Measurements from ENCODE around the gene GRAP2. TPM values are rescaled to one million over a fixed set of nuclear protein-coding genes. Genes with fewer than 3 reads are reported as not detected.

Gene GRAP2
- total RNA-seq, 1 donor from 2014 or later: 10.1 TPM

DNA sequence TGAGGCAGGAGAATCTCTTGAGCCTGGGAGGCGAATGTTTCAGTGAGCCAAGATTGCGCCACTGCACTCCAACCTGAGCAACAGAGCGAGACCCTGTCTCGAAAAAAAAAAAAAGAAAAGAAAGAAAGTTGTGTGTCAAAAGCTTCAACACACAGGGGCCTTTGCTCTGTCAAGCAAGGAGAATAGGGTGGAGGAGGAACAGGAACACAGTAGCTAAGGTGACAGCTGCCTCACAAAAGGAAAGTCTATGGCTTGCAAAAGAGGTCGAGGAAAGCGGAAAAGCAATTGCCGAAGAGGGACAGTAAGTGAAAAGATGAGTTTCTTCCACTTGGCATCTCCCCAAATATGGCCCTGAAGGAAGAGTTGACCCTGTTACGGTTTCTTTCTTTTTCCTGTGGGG is 32.9 kb downstream of the GRAP2 start:
- TF ChIP-seq, protein P1, sequence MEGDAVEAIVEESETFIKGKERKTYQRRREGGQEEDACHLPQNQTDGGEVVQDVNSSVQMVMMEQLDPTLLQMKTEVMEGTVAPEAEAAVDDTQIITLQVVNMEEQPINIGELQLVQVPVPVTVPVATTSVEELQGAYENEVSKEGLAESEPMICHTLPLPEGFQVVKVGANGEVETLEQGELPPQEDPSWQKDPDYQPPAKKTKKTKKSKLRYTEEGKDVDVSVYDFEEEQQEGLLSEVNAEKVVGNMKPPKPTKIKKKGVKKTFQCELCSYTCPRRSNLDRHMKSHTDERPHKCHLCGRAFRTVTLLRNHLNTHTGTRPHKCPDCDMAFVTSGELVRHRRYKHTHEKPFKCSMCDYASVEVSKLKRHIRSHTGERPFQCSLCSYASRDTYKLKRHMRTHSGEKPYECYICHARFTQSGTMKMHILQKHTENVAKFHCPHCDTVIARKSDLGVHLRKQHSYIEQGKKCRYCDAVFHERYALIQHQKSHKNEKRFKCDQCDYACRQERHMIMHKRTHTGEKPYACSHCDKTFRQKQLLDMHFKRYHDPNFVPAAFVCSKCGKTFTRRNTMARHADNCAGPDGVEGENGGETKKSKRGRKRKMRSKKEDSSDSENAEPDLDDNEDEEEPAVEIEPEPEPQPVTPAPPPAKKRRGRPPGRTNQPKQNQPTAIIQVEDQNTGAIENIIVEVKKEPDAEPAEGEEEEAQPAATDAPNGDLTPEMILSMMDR (IDR thresholded peaks at IDR 0.05): no peak
- intact Hi-C loops (cut with DNase I): no loop called here
- H3K27ac ChIP-seq: no peak overlapping the region
- no peak for DNase-seq
- no peaks in the 10 kb centered on the region for H3K9me3 ChIP-seq
- no peak for ATAC-seq
- H3K4me1 ChIP-seq: no peaks in the 10 kb centered on the region
- no peaks in the 10 kb centered on the region for H3K36me3 ChIP-seq
- H3K4me3 ChIP-seq: no peak overlapping the region
- peaks cover 56% of the 10 kb centered on the region for H3K27me3 ChIP-seq

GRCh38 chr22:39935116-39935515 is 34.2 kb downstream of the GRAP2 start:
- H3K9me3 ChIP-seq: no peaks in the 10 kb centered on the region
- no peaks in the 10 kb centered on the region for H3K4me1 ChIP-seq
- intact Hi-C loops (cut with DNase I): no loop called here
- DNase-seq (no peak), ATAC-seq (no peak)
- TF ChIP-seq, protein P1 (IDR thresholded peaks at IDR 0.05): no peak
- H3K4me3 ChIP-seq: no peak overlapping the region
- H3K27ac ChIP-seq: no peak overlapping the region
- H3K36me3 ChIP-seq: no peaks in the 10 kb centered on the region
- H3K27me3 ChIP-seq: peaks cover 54% of the 10 kb centered on the region

DNA sequence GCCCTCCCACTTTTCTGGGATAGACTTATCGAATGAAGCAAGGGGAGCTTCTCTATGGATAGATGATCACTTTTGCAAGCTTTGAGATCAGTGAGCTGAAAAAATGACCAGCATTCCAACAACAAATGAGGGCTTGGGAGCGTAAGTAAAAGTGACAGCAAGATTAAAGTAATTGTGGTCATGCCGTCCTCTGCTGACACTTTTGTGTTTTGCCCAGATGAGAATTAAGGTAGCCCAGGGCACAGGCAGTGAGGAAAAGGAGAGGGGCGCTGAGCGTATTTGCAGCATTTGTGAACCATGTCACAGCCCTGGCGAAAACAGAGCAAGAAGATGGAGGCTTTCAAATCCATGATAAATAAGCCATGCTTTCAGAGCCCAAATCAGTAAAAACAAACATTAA is 34.7 kb downstream of the GRAP2 start:
- H3K9me3 ChIP-seq: no peaks in the 10 kb centered on the region
- intact Hi-C loops (cut with DNase I): no loop called here
- no peak for DNase-seq
- peaks cover 51% of the 10 kb centered on the region for H3K27me3 ChIP-seq
- no peaks in the 10 kb centered on the region for H3K4me1 ChIP-seq
- no peaks in the 10 kb centered on the region for H3K36me3 ChIP-seq
- H3K27ac ChIP-seq: no peak overlapping the region
- no peak overlapping the region for H3K4me3 ChIP-seq
- no peak for ATAC-seq
- TF ChIP-seq, protein P1 (IDR thresholded peaks at IDR 0.05): no peak

- TF ChIP-seq, protein P1 (IDR thresholded peaks at IDR 0.05): no peak
- Histone ChIP-seq H3K27ac (no peak overlapping the region), H3K36me3 (no peaks in the 10 kb centered on the region), H3K27me3 (peaks cover 46% of the 10 kb centered on the region), H3K9me3 (no peaks in the 10 kb centered on the region), H3K4me1 (no peaks in the 10 kb centered on the region), H3K4me3 (no peak overlapping the region)
- intact Hi-C loops (cut with DNase I): no loop called here
- DNase-seq (no peak), ATAC-seq (no peak)
Observed at GRCh38 chr22:39936523-39937145, 35.8 kb downstream of the GRAP2 start.

DNA sequence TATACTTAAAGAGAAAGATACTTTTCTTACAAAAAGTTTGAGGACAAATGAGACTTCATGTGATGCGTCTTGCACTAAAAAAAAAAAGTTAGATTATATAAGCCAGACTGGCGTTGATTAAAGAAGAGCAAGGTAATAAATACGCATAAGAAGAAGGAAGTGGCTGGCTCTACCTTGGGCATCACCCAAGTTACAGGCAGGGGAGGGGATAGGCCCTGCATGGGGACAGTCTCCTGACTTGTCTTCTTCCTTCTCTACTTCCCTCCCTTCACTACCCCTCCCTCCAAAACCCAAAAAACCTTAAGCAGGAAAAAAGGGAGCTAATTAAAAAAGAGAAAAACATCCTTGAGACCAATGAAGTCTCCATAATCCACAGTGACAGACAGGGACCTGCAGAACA is 37.0 kb downstream of the GRAP2 start:
- H3K4me3 ChIP-seq: no peak overlapping the region
- DNase-seq: no peak
- H3K36me3 ChIP-seq: no peaks in the 10 kb centered on the region
- TF ChIP-seq, protein P1 (IDR thresholded peaks at IDR 0.05): no peak
- H3K9me3 ChIP-seq: no peaks in the 10 kb centered on the region
- H3K4me1 ChIP-seq: no peaks in the 10 kb centered on the region
- no peak for ATAC-seq
- peaks cover 43% of the 10 kb centered on the region for H3K27me3 ChIP-seq
- no peak overlapping the region for H3K27ac ChIP-seq
- intact Hi-C loops (cut with DNase I): no loop called here

Data from upper lobe of right lung (tissue), 1 donor.